ENCODE results near the gene PPARD.

- TF ChIP-seq CTCF (IDR thresholded peaks at IDR 0.05) (no peak), POLR2A (IDR thresholded peaks at IDR 0.05) (no peak)
These were observed 23.8 kb downstream of the PPARD start for GRCh38 chr6:35366204-35366596.

Measured in uterus (tissue), 2 donors.